ENCODE results near the gene ZNF536. TPM values are rescaled to one million over a fixed set of nuclear protein-coding genes. Genes with fewer than 3 reads are reported as not detected.

Gene ZNF536
- polyA plus RNA-seq, 1 donor (not counting 4 experiments of a cell fraction or from before 2014, with no cell fraction given), result not detected

GRCh38 chr19:30519607-30520205, 147.5 kb downstream of the ZNF536 start:
- Histone ChIP-seq H3K27ac (ENCODE audit: control insufficient read depth, insufficient read depth, low read length) (no peak overlapping the region), H3K4me3 (ENCODE audit: control insufficient read depth in 2 of 3, extremely low read depth in 1 of 3, insufficient read depth in 2 of 3, low read depth in 1 of 3, low read length in 3 of 3) (no peak overlapping the region), H4K20me1 (ENCODE audit: control insufficient read depth, extremely low read depth, insufficient read depth, low read length) (no peaks in the 10 kb centered on the region), H3K36me3 (ENCODE audit: control insufficient read depth in 2 of 2, extremely low read depth in 1 of 2, insufficient read depth in 2 of 2, low read length in 2 of 2) (no peaks in the 10 kb centered on the region), H3K9ac (ENCODE audit: control insufficient read depth, extremely low read depth, insufficient read depth, low read length) (no peak overlapping the region), H3K4me2 (ENCODE audit: control insufficient read depth, extremely low read depth, insufficient read depth, low read depth, low read length) (no peak overlapping the region), H3K9me1 (ENCODE audit: control insufficient read depth, extremely low read depth, insufficient read depth, low read length) (no peaks in the 10 kb centered on the region), H3K9me3 (ENCODE audit: control insufficient read depth, low read depth, low read length) (peaks cover 6% of the 10 kb centered on the region), H3K27me3 (ENCODE audit: control insufficient read depth, extremely low read depth, insufficient read depth, low read length) (no peaks in the 10 kb centered on the region), H3K4me1 (ENCODE audit: control insufficient read depth, extremely low read depth, insufficient read depth, low read length) (no peaks in the 10 kb centered on the region), H3K79me2 (ENCODE audit: control insufficient read depth, insufficient read depth, low read length) (no peaks in the 10 kb centered on the region), H2AFZ (ENCODE audit: control insufficient read depth, low read length) (no peak overlapping the region)
- FAIRE-seq (no peak), DNase-seq (ENCODE audit: low read depth, low spot score) (no peak)
- dilution Hi-C loops (cut with MboI; ENCODE audit: extremely low pct_ligation_motif_present, low sequenced_read_pairs), result no loop called here
- no peak for TF ChIP-seq CTCF (optimal IDR thresholded peaks at IDR 0.05 in 1 of 3, IDR thresholded peaks at IDR 0.05 in 1 of 3, conservative IDR thresholded peaks at IDR 0.05 in 1 of 3; ENCODE audit: extremely low read depth in 1 of 3, insufficient read depth in 2 of 3, low read length in 3 of 3)
- TF ChIP-seq EZH2 (IDR thresholded peaks at IDR 0.05; ENCODE audit: low read length), result no peak

GRCh38 chr19:30520735-30521479, 148.7 kb downstream of the ZNF536 start:
- H3K36me3 ChIP-seq (ENCODE audit: control insufficient read depth in 2 of 2, extremely low read depth in 1 of 2, insufficient read depth in 2 of 2, low read length in 2 of 2), result no peaks in the 10 kb centered on the region
- dilution Hi-C loops (cut with MboI; ENCODE audit: extremely low pct_ligation_motif_present, low sequenced_read_pairs), result no loop called here
- H3K9me1 ChIP-seq (ENCODE audit: control insufficient read depth, extremely low read depth, insufficient read depth, low read length), result no peaks in the 10 kb centered on the region
- no peak for DNase-seq (ENCODE audit: low read depth, low spot score)
- TF ChIP-seq EZH2 (IDR thresholded peaks at IDR 0.05; ENCODE audit: low read length), result no peak
- TF ChIP-seq CTCF (optimal IDR thresholded peaks at IDR 0.05 in 1 of 3, IDR thresholded peaks at IDR 0.05 in 1 of 3, conservative IDR thresholded peaks at IDR 0.05 in 1 of 3; ENCODE audit: extremely low read depth in 1 of 3, insufficient read depth in 2 of 3, low read length in 3 of 3), result no peak
- no peak overlapping the region for H3K4me2 ChIP-seq (ENCODE audit: control insufficient read depth, extremely low read depth, insufficient read depth, low read depth, low read length)
- no peaks in the 10 kb centered on the region for H3K79me2 ChIP-seq (ENCODE audit: control insufficient read depth, insufficient read depth, low read length)
- no peaks in the 10 kb centered on the region for H3K4me1 ChIP-seq (ENCODE audit: control insufficient read depth, extremely low read depth, insufficient read depth, low read length)
- H3K9ac ChIP-seq (ENCODE audit: control insufficient read depth, extremely low read depth, insufficient read depth, low read length), result no peak overlapping the region
- H3K27ac ChIP-seq (ENCODE audit: control insufficient read depth, insufficient read depth, low read length), result no peak overlapping the region
- no peaks in the 10 kb centered on the region for H4K20me1 ChIP-seq (ENCODE audit: control insufficient read depth, extremely low read depth, insufficient read depth, low read length)
- peaks cover 6% of the 10 kb centered on the region for H3K9me3 ChIP-seq (ENCODE audit: control insufficient read depth, low read depth, low read length)
- no peaks in the 10 kb centered on the region for H3K27me3 ChIP-seq (ENCODE audit: control insufficient read depth, extremely low read depth, insufficient read depth, low read length)
- H2AFZ ChIP-seq (ENCODE audit: control insufficient read depth, low read length), result no peak overlapping the region
- H3K4me3 ChIP-seq (ENCODE audit: control insufficient read depth in 2 of 3, extremely low read depth in 1 of 3, insufficient read depth in 2 of 3, low read depth in 1 of 3, low read length in 3 of 3), result no peak overlapping the region
- FAIRE-seq, result no peak

Data from keratinocyte (primary cell).